BE2C (cell line): ENCODE measurements around the gene AHCY.
"Not testable (repeated sequence)": the region's sequence is repeated elsewhere in the genome, so short reads cannot be mapped to it uniquely, and the experiment has no call there.

Source experiments
- DNase-seq: peaks from one replicate; pipeline ENCODE4 v3.0.0-alpha.2; 2020
- H3K27me3 ChIP-seq: fragments of 250-450 bp; sonication (Bioruptor Pico); 2 replicates; pipeline ENCODE4 v1.5.1; 2020; ENCODE audit warnings: mild to moderate bottlenecking
- H3K36me3 ChIP-seq: fragments of 250-450 bp; sonication (Bioruptor Pico); 2 replicates; pipeline ENCODE4 v1.5.1; 2020; ENCODE audit warnings: mild to moderate bottlenecking
- H3K4me1 ChIP-seq: fragments of 250-450 bp; sonication (Bioruptor Pico); 2 replicates; pipeline ENCODE4 v1.5.1; 2020
- H3K4me3 ChIP-seq: 2 replicates; pipeline ENCODE4 v1.5.1; 2011; ENCODE audit warnings: low read depth, low read length
- H3K9me3 ChIP-seq: fragments of 250-450 bp; sonication (Bioruptor Pico); 2 replicates; pipeline ENCODE4 v1.5.1; 2020
- TF ChIP-seq, protein P1 (sequence below): IDR thresholded peaks from 2 replicates; pipeline ENCODE4 v1.5.1; 2012; ENCODE audit warnings: mild to moderate bottlenecking, low read depth, low read length

Gene AHCY

DNA sequence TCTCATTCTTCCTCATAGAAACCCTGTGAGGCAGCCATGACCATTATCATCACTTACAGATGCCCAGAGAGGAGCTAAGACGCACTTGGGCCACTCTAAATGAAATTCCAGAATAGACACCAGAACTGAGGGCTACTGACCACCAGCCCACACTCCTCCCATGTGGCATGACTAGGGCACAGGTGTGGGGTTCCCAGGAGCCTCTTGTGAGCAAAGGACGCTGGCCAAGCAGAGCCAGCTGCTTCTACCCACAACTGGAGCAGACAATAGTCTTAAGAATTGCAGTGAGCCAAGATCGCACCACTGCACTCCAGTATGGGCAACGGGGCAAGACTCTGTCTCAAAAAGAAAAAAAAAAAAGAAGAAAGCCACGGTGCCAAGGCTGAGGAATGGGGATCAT, 10.0 kb downstream of the AHCY start:
- Histone ChIP-seq H3K27me3 (no peaks in the 10 kb centered on the region), H3K36me3 (peaks cover 84% of the 10 kb centered on the region), H3K4me1 (no peaks in the 10 kb centered on the region), H3K9me3 (no peaks in the 10 kb centered on the region), H3K4me3 (no peak overlapping the region)
- DNase-seq = no peak
- TF ChIP-seq, protein P1, sequence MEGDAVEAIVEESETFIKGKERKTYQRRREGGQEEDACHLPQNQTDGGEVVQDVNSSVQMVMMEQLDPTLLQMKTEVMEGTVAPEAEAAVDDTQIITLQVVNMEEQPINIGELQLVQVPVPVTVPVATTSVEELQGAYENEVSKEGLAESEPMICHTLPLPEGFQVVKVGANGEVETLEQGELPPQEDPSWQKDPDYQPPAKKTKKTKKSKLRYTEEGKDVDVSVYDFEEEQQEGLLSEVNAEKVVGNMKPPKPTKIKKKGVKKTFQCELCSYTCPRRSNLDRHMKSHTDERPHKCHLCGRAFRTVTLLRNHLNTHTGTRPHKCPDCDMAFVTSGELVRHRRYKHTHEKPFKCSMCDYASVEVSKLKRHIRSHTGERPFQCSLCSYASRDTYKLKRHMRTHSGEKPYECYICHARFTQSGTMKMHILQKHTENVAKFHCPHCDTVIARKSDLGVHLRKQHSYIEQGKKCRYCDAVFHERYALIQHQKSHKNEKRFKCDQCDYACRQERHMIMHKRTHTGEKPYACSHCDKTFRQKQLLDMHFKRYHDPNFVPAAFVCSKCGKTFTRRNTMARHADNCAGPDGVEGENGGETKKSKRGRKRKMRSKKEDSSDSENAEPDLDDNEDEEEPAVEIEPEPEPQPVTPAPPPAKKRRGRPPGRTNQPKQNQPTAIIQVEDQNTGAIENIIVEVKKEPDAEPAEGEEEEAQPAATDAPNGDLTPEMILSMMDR = no peak

DNA sequence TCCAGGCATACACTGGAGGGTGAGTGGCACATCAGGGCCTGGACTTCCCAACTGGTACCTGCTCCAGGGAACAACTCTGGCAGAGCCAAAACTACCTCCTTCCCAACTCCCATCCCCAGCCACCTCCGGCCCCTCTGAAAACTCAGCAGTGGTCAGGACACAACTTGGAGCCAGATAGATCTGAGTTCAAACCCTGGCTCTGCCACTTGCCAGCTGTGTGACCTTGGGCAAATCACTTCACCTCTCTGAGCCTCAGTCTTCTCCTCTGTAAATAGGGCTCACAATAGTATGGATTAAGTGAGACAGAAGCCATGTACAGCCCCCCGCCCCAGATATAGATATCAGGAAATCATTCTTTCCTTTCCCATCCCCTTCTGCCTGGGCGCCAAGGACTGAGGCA, 10.7 kb downstream of the AHCY start:
- no peak overlapping the region for H3K4me3 ChIP-seq
- peaks cover 85% of the 10 kb centered on the region for H3K36me3 ChIP-seq
- H3K9me3 ChIP-seq = no peaks in the 10 kb centered on the region
- no peaks in the 10 kb centered on the region for H3K27me3 ChIP-seq
- no peak for DNase-seq
- TF ChIP-seq, protein P1 = no peak
- H3K4me1 ChIP-seq = no peaks in the 10 kb centered on the region

DNA sequence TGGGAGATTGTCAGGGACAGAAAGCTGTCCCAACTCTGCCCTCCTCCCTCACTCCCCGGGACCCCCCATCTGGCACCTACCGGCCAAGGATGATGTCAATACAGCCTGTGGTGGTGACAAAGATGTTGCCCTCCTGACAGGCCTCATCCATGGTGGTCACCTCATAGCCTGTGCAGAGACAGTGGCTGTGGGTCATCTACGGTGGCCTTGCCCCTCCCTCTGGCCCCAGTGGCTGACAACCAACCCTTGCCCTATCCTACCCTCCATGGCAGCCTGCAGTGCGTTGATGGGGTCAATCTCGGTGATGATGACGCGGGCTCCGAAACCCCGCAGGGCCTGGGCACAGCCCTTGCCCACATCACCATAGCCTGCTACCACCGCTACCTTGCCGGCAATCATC, 12.7 kb downstream of the AHCY start:
- TF ChIP-seq, protein P1 = no peak
- H3K36me3 ChIP-seq = peaks cover 86% of the 10 kb centered on the region
- no peak overlapping the region for H3K4me3 ChIP-seq
- no peaks in the 10 kb centered on the region for H3K4me1 ChIP-seq
- DNase-seq = no peak
- H3K27me3 ChIP-seq = no peaks in the 10 kb centered on the region
- H3K9me3 ChIP-seq = no peaks in the 10 kb centered on the region

DNA sequence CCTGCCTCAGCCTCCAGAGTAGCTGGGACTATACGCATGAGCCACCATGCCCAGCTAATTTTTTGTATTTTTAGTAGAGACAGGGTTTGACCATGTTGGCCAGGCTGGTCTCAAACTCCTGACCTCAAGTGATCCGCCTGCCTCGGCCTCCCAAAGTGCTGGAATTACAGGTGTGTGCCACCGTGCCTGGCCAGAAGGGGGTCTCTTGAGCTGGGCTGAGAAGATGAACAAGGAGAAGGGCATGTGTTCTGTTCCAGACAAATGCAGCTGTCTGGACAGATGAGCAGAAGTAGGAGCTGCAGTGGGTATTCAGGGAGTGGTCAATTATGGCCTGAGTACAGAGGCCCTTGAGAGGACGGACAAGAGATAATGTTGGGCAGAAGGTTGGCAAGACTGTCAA, 15.7 kb downstream of the AHCY start:
- H3K36me3 ChIP-seq = peaks cover 85% of the 10 kb centered on the region
- not testable (repeated sequence) for H3K4me3 ChIP-seq, H3K9me3 ChIP-seq, DNase-seq, H3K27me3 ChIP-seq, H3K4me1 ChIP-seq

DNA sequence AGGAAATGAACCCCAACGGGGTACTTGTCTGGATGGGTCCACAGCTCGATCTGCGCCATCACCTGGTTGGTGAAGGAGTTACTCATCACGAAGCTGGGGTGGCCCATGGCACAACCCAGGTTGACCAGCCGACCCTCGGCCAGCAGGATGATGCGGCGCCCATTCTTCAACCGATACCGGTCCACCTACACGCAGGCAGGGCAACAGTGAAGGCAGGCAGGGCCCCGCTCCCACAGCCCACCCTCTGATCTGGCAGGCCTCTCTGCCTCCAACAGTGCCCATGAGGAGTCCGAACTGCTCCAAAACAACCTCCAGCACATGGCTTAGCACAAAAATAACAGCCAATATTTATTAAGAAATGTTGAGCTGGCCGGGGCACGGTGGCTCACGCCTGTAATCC, 17.7 kb downstream of the AHCY start:
- TF ChIP-seq, protein P1 = no peak
- H3K9me3 ChIP-seq = no peaks in the 10 kb centered on the region
- no peaks in the 10 kb centered on the region for H3K27me3 ChIP-seq
- DNase-seq = no peak
- no peaks in the 10 kb centered on the region for H3K4me1 ChIP-seq
- peaks cover 85% of the 10 kb centered on the region for H3K36me3 ChIP-seq
- H3K4me3 ChIP-seq = no peak overlapping the region

DNA sequence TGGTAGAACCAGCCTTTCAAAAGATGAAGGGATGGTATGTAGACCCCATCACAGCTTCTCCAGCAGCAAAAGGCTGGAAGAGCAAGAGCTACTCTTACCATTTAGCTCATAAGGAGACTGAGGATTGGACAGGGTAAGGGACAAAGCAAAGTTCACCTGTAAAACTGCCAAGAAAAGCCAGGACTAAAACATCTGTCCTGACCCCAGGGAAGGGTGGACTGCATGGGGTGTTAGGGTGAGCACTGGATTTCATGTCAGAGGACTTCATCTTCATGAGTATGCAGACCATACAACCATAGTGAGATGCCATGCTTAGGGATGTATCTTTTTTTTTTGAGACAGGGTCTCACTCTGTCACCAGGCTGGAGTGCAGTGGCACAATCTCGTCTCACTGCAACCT, 19.3 kb downstream of the AHCY start:
- Histone ChIP-seq H3K9me3 (no peaks in the 10 kb centered on the region), H3K27me3 (no peaks in the 10 kb centered on the region), H3K4me3 (no peak overlapping the region), H3K4me1 (no peaks in the 10 kb centered on the region), H3K36me3 (peaks cover 82% of the 10 kb centered on the region)
- DNase-seq = no peak
- TF ChIP-seq, protein P1 = no peak

DNA sequence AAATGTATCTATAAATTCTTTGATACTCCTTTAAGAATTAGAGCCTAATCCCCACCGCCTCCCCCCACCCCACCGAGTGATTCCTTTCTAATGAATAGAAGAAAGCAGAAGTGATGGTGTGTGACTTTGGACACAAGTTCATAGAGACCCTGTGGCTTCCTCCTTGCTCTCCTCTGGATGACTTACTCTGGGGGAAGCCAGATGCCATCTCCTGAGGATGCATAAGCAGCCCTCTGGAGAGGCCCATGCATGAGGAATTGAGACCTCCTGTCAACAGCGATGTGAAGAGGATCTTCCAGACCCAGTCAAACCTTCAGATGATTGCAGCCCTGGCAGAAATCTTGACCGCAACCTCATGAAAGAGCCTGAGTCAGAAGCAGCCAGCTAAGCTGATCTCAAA, 21.1 kb downstream of the AHCY start:
- no peak for DNase-seq
- Histone ChIP-seq H3K36me3 (peaks cover 85% of the 10 kb centered on the region), H3K9me3 (no peaks in the 10 kb centered on the region), H3K4me1 (no peaks in the 10 kb centered on the region), H3K4me3 (no peak overlapping the region), H3K27me3 (no peaks in the 10 kb centered on the region)
- TF ChIP-seq, protein P1 = no peak
